WERI-Rb-1 (cell line): ENCODE data around the gene CDKAL1.

ENCODE experiments used
- DNase-seq: peaks from one replicate; pipeline ENCODE4 v3.0.0-alpha.2; 2020
- H3K27ac ChIP-seq: fragments of 250-450 bp; sonication (Bioruptor Pico); 2 replicates; pipeline ENCODE4 v1.5.1; 2020; ENCODE audit warnings: mild to moderate bottlenecking, moderate library complexity
- H3K27me3 ChIP-seq: fragments of 250-450 bp; sonication (Bioruptor Pico); 2 replicates; pipeline ENCODE4 v1.5.1; 2021; ENCODE audit warnings: mild to moderate bottlenecking, low read depth, moderate library complexity; ENCODE audit not compliant: insufficient read depth, severe bottlenecking
- H3K36me3 ChIP-seq: fragments of 250-450 bp; sonication (Bioruptor Pico); 2 replicates; pipeline ENCODE4 v1.5.1; 2020; ENCODE audit warnings: mild to moderate bottlenecking, moderate library complexity
- H3K4me3 ChIP-seq: 2 replicates; pipeline ENCODE4 v1.5.1; 2011; ENCODE audit warnings: low read depth, mild to moderate bottlenecking, control low read depth, low read length
- H3K9me3 ChIP-seq: fragments of 250-450 bp; sonication (Bioruptor Pico); 2 replicates; pipeline ENCODE4 v1.5.1; 2021; ENCODE audit warnings: mild to moderate bottlenecking, moderate library complexity; ENCODE audit not compliant: severe bottlenecking
- CTCF ChIP-seq: IDR thresholded peaks from 2 replicates; pipeline ENCODE4 v1.5.1; 2011; ENCODE audit warnings: low read depth, mild to moderate bottlenecking, control low read depth, inconsistent platforms, low read length

The CDKAL1 gene

GRCh38 chr6:20835315-20836010 lies 301.2 kb downstream of the CDKAL1 start:
- no peak for DNase-seq
- Histone ChIP-seq H3K9me3 (no peaks in the 10 kb centered on the region), H3K36me3 (no peaks in the 10 kb centered on the region), H3K27ac (no peak overlapping the region), H3K4me3 (no peak overlapping the region), H3K27me3 (no peaks in the 10 kb centered on the region)
- TF ChIP-seq CTCF, result no peak

- Histone ChIP-seq H3K36me3 (no peaks in the 10 kb centered on the region), H3K27me3 (no peaks in the 10 kb centered on the region), H3K27ac (no peak overlapping the region), H3K9me3 (no peaks in the 10 kb centered on the region), H3K4me3 (no peak overlapping the region)
- DNase-seq, result no peak
- no peak for TF ChIP-seq CTCF
Observed at GRCh38 chr6:20837189-20837588, 302.9 kb downstream of the CDKAL1 start.

- TF ChIP-seq CTCF, result no peak
Observed at GRCh38 chr6:20838113-20838512, 303.9 kb downstream of the CDKAL1 start.

GRCh38 chr6:20839630-20840029 lies 305.4 kb downstream of the CDKAL1 start:
- no peak overlapping the region for H3K27ac ChIP-seq
- no peaks in the 10 kb centered on the region for H3K36me3 ChIP-seq
- no peaks in the 10 kb centered on the region for H3K27me3 ChIP-seq
- no peak for DNase-seq
- H3K4me3 ChIP-seq, result no peak overlapping the region
- TF ChIP-seq CTCF, result peak; percentile 14; the same call in 1 of the 2 replicates
- H3K9me3 ChIP-seq, result no peaks in the 10 kb centered on the region

More at GRCh38 chr6:20838113-20838512, 303.9 kb downstream of the CDKAL1 start:
- Histone ChIP-seq H3K9me3 (no peaks in the 10 kb centered on the region), H3K4me3 (no peak overlapping the region), H3K27ac (no peak overlapping the region), H3K27me3 (no peaks in the 10 kb centered on the region), H3K36me3 (no peaks in the 10 kb centered on the region)
- no peak for DNase-seq

GRCh38 chr6:20840675-20841074 lies 306.4 kb downstream of the CDKAL1 start:
- H3K9me3 ChIP-seq, result no peaks in the 10 kb centered on the region
- no peak for TF ChIP-seq CTCF
- H3K27me3 ChIP-seq, result no peaks in the 10 kb centered on the region
- H3K36me3 ChIP-seq, result no peaks in the 10 kb centered on the region
- H3K27ac ChIP-seq, result no peak overlapping the region
- no peak overlapping the region for H3K4me3 ChIP-seq
- no peak for DNase-seq

GRCh38 chr6:20841806-20842205 lies 307.5 kb downstream of the CDKAL1 start:
- no peak overlapping the region for H3K4me3 ChIP-seq
- H3K9me3 ChIP-seq, result no peaks in the 10 kb centered on the region
- DNase-seq, result no peak
- no peaks in the 10 kb centered on the region for H3K36me3 ChIP-seq
- no peaks in the 10 kb centered on the region for H3K27me3 ChIP-seq
- no peak for TF ChIP-seq CTCF
- no peak overlapping the region for H3K27ac ChIP-seq
